K562 (cell line): Measurements from ENCODE around the gene CYSTM1. TPM values are rescaled to one million over a fixed set of nuclear protein-coding genes. Genes with fewer than 3 reads are reported as not detected.
A peak's percentile ranks its signal among the peaks of the same experiment; 100 is the strongest.

Experiments
- CBFA2T2 ChIP-seq: fragments of 450-650 bp; conservative IDR thresholded peaks from 2 replicates; pipeline ENCODE4 v1.6.1; 2017; ENCODE audit warnings: mild to moderate bottlenecking
- CREBBP ChIP-seq: IDR thresholded peaks from one replicate; pipeline ENCODE4 v1.6.1; 2012; ENCODE audit warnings: low read depth, mild to moderate bottlenecking, control low read depth, inconsistent platforms, low read length
- FOXM1 ChIP-seq, 2 experiments: fragments of 450-650 bp in 1 of 2; sonication (generic) in 1 of 2; formaldehyde crosslinking in 1 of 2; IDR thresholded peaks; 2 replicates each; pipeline versions ENCODE4 v1.6.1 to v1.9.0; 2017 to 2022; ENCODE audit warnings: low read depth in 2 of 2, mild to moderate bottlenecking in 2 of 2, missing genetic modification reagents in 1 of 2, moderate library complexity in 1 of 2
- HOXB6 ChIP-seq: fragments of 250-450 bp; sonication (Bioruptor Pico); IDR thresholded peaks from 2 replicates; pipeline ENCODE4 v1.5.1; 2022; ENCODE audit warnings: mild to moderate bottlenecking, borderline replicate concordance
- MAFF ChIP-seq: IDR thresholded peaks from 2 replicates; pipeline ENCODE4 v1.6.1; 2012; ENCODE audit warnings: low read length, improper control_type of control experiment
- NEUROD1 ChIP-seq: fragments of 150-350 bp; IDR thresholded peaks from 2 replicates; pipeline ENCODE4 v1.6.1; 2014; ENCODE audit warnings: borderline replicate concordance, low read length, low read depth; ENCODE audit not compliant: partially characterized antibody
- NR1H2 ChIP-seq: sonication (generic); formaldehyde crosslinking; IDR thresholded peaks from 2 replicates; pipeline ENCODE4 v1.4.0; 2020; ENCODE audit warnings: mild to moderate bottlenecking, missing genetic modification reagents
- PCBP1 ChIP-seq: fragments of 200-400 bp; formaldehyde crosslinking; IDR thresholded peaks from 2 replicates; pipeline ENCODE4 v1.6.1; 2018; ENCODE audit warnings: mild to moderate bottlenecking, low read depth, low read length; ENCODE audit not compliant: poor library complexity, severe bottlenecking
- PHF20 ChIP-seq: fragments of 450-650 bp; IDR thresholded peaks from 2 replicates; pipeline ENCODE4 v1.6.1; 2018; ENCODE audit not compliant: partially characterized antibody
- POLR2AphosphoS5 ChIP-seq: IDR thresholded peaks from 2 replicates; pipeline ENCODE4 v1.6.1; 2011; ENCODE audit warnings: mild to moderate bottlenecking, low read depth, low read length, moderate library complexity; ENCODE audit not compliant: control insufficient read depth, insufficient read depth
- SNIP1 ChIP-seq: fragments of 450-650 bp; IDR thresholded peaks from 2 replicates; pipeline ENCODE4 v1.7.1; 2017; ENCODE audit warnings: low read depth, mild to moderate bottlenecking
- SUPT5H ChIP-seq: fragments of 450-650 bp; IDR thresholded peaks from 2 replicates; pipeline ENCODE4 v1.6.1; 2016
- ZBTB40 ChIP-seq, 2 experiments: fragments of 450-650 bp in 1 of 2; sonication (generic) in 1 of 2; formaldehyde crosslinking in 1 of 2; IDR thresholded peaks; 2 replicates each; pipeline versions ENCODE4 v1.7.1 to v1.9.0; 2016 to 2022; ENCODE audit warnings: inconsistent platforms in 1 of 2, mild to moderate bottlenecking in 1 of 2, missing genetic modification reagents in 1 of 2
- ZC3H4 ChIP-seq: sonication (generic); formaldehyde crosslinking; IDR thresholded peaks from 2 replicates; pipeline ENCODE4 v1.9.0; 2021; ENCODE audit warnings: missing genetic modification reagents, borderline replicate concordance
- ZNF175 ChIP-seq: fragments of 200-800 bp; sonication (Bioruptor generic); IDR thresholded peaks from 2 replicates; pipeline ENCODE4 v1.6.1; 2016; ENCODE audit warnings: low read depth, mild to moderate bottlenecking, missing genetic modification characterization, missing compliant biosample characterization
- ZNF740 ChIP-seq, 3 experiments: fragments of 200-800 bp in 1 of 3; sonication (Bioruptor generic) in 1 of 3; sonication (generic) in 1 of 3; formaldehyde crosslinking in 1 of 3; IDR thresholded peaks; 2 replicates each; pipeline versions ENCODE4 v1.6.1 to v1.8.0; 2016 to 2022; ENCODE audit warnings: mild to moderate bottlenecking in 2 of 3, missing compliant biosample characterization in 2 of 3, missing genetic modification characterization in 2 of 3, missing genetic modification reagents in 1 of 3
- ZNF79 ChIP-seq: fragments of 250-450 bp; sonication (Bioruptor Pico); IDR thresholded peaks from 2 replicates; pipeline ENCODE4 v1.4.0; 2020; ENCODE audit warnings: low read depth, mild to moderate bottlenecking, moderate library complexity
- polyA plus RNA-seq, 8 experiments: library from polyadenylated mRNA; depleted of rRNA in 4 of 8; stranded (reverse) in 5 of 8; unstranded in 3 of 8; fragments of >200 nt; fragmentation: Nextera tagmentation in 2 of 8; fragmentation: Illumina TruSeq in 1 of 8; extraction: Ambion mirVana in 2 of 8; extraction: Trizol in 1 of 8; gene quantifications; 2 replicates each; pipeline versions ENCODE4 v1.2.1 to v1.2.3, GENCODE V29; 2011 to 2014; ENCODE audit warnings: inconsistent platforms in 1 of 8, missing spikeins in 1 of 8
- total RNA-seq, 7 experiments: library from RNA; depleted of rRNA in 6 of 7; stranded (reverse); fragments of >200 nt in 6 of 7; fragmentation: Illumina TruSeq in 2 of 7; extraction: Trizol in 2 of 7; gene quantifications; 2 replicates each; pipeline versions ENCODE4 v1.2.1 to v1.2.3, GENCODE V29; 2011 to 2021; ENCODE audit warnings: low replicate concordance in 1 of 7

CYSTM1 gene
- total and polyA plus RNA-seq, 9 of the 15 experiments (the other 6 are each of a cell fraction or from before 2014, with no cell fraction given): 76.1 to 422 (median 108) TPM

GRCh38 chr5:140175367-140176030 is 511 bp downstream of the CYSTM1 start (continued):
- TF ChIP-seq SNIP1 (no peak; the same call in 1 of the 2 replicates), FOXM1 (IDR thresholded peaks at IDR 0.05; ENCODE audit: low read depth) (no peak), FOXM1 (CRISPR knock-in tag; IDR thresholded peaks at IDR 0.05; ENCODE audit: low read depth) (no peak), ZNF740 (CRISPR knock-in tag; IDR thresholded peaks at IDR 0.05) (no peak), ZNF740 (tag; IDR thresholded peaks at IDR 0.05) (no peak), NEUROD1 (no peak), ZNF175 (CRISPR knock-in tag) (no peak), PHF20 (peak; percentile 29), SUPT5H (0 out of 2 replicates have a peak, but pooled peaks have one; percentile 7), POLR2AphosphoS5 (no peak), CBFA2T2 (no peak), PCBP1 (peak; percentile 75), ZBTB40 (IDR thresholded peaks at IDR 0.05) (peak; percentile 89), ZBTB40 (CRISPR knock-in tag; IDR thresholded peaks at IDR 0.05) (no peak; the same call in 1 of the 2 replicates), NR1H2 (CRISPR knock-in tag) (no peak), ZNF79 (CRISPR knock-in tag) (no peak), ZC3H4 (CRISPR knock-in tag) (no peak), CREBBP (no peak), MAFF (no peak), HOXB6 (CRISPR knock-in tag) (no peak)
